Activated effector memory CD4-positive, alpha-beta T cell treated with Interleukin-2 at 50 U/mL for 16 hours (primary cell): ENCODE data around the gene PMM2.
A peak's percentile ranks its signal among the peaks of the same experiment; 100 is the strongest.

ENCODE experiments used
- DNase-seq: peaks from one replicate; pipeline ENCODE4 v3.0.0-alpha.2; 2020

The PMM2 gene

DNA sequence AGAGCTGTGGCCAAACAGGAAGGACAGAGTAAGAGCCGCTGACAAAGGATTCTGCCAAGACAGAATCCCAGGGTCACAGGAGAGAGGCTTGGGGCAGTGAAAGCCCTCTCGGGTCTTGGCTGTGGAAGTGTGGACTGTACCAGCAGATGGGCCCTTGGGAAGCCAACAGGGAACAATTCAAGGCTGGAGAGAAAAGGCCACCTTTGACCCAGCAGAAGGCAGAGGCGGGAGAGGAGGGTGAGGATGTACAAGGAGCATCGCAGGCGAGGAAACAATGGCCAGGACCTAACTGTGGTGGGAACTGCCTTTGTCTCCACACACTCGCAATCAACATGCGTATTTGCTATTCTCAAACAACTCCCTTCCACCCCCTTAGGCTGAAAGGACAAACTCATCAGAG lies 55.5 kb downstream of the PMM2 start:
- no peak for DNase-seq

DNA sequence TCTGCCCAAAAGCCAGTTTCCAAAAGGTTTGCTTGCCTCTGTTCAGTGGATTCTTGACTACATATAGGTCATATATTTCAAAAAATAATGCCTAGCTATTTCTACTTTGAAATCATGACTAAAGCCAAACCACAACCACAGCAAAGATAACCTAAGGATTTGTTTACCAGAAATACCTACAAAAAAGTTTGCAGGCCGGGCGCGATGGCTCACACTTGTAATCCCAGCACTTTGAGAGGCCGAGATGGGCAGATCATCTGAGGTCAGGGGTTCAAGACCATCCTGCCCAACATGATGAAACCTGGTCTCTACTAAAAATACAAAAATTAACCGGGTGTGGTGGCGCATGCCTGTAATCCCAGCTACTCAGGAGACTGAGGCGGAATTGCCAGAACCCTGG lies 56.0 kb downstream of the PMM2 start:
- DNase-seq, result no peak

DNA sequence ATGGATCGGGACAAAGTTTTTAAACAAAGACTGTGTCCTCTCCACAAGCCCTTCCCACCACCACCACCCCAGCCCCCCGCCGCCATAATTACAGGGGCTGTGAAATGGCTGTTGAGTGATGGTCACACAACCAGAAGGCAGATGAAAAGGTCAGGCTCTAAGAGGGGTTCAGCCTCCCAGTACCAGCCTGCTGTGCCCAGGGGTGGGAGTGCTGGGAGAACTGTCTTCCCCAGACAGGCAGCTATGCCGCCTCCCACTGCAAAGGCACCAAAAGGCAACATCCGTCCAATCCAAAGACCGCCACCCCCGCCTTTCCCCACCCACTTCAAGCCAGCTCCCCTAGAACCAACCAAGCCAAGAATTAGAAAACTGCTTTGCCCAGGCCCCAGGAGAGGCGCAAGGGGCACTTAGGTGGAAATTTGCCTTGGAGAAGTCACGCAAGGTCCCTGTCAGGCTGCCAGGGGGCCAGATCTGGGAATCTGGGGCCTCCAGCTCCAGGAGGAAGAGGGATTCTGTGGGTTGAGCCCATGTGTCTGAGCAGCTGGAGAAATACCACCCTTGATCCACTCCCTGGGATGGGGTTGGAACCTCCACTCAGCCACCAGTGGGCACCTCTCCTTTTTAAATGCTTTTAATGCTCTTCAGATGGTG lies 56.8 kb downstream of the PMM2 start:
- DNase-seq, result no peak

DNA sequence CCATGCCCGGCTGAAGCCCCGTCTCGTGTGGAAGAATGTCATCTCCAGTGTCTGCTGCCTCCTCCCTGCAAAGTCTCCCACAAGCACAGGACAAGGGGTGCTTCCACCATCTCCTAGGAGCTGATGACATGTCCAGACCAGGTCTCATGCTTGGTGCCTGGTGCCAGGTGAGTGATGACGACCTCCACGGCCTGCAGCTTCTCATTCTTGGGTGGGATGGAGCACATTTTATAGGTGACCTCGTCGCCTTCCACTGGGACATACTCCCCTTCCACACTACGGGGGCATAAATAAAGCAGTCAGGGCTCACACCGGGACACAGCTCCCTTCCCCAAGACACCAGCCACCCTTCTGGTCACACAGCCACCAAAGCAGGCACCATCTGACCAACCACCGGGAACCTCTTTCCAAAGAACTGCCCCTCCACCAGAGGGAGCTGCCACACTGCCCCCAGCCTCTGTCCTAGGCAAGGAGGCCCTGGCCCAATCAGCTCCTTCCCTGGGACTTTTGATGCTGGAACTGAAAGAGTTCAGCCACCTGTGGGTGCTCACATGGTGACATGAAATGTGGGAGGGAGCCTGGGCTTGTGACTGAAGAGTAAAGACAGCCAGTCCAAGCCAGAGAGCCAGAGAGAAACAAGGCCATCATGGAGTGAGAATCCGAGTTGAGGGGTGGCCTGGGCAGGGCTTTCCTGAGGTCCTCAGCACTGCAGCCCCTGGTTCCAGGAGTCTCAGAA lies 57.6 kb downstream of the PMM2 start:
- no peak for DNase-seq

DNA sequence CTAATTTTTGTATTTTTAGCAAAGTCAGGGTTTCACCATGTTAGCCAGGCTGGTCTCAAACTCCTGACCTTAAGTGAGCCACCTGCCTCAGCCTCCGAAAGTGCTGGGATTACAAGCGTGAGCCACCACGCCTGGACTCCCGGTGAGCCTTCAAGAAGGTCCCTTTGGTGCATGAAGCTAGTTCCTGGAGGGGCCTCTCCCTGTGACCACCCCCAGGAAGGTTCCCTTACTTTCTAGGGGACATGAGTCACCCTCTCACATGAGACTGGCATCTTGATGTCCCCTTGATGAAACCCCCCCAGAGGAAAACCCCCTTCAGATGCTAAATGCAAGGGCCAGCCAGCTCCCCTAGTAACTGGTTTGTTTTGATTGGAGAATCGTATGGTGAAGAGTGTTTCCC lies 58.3 kb downstream of the PMM2 start:
- no peak for DNase-seq

DNA sequence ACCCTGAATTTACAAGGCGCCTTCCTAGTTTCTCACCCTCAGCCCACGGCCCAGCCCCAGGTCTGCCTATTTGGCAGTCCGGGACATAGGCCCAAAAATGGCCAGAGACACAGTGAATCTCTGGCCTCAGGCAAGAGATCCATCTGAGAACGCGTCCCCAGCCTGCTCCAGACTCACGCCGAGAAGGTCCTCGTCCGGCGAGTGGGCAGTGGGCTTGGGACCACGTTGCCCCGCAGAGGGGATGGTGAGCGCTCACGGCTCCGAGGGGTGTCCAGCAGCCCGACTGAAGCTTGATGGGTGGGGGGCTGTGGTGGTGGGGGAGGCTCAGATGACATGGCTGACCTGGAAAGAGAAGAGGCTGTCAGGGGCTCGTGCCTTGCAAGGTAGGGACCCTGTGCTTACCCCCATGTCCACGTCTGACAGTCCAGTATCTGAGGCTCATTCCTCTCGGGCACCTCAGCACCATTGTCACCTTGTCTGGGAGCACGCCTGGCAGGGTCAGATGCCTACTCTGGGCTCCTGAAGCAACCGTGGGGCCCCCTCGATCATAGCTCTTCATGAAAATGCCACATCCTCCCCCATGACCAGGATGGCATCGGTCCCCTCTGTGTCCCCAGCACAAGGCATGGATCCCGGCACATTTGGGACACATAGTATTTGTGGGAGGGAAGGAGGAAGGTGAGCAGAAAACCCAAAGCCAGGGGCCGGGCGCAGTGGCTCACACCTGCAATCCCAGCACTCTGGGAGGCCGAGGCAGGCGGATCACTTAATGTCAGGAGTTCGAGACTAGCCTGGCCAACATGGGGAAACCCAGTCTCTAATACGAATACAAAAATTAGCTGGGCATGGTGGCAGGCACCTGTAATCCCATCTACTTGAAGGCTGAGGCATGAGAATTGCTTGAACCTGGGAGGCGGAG lies 61.6 kb downstream of the PMM2 start:
- no peak for DNase-seq

DNA sequence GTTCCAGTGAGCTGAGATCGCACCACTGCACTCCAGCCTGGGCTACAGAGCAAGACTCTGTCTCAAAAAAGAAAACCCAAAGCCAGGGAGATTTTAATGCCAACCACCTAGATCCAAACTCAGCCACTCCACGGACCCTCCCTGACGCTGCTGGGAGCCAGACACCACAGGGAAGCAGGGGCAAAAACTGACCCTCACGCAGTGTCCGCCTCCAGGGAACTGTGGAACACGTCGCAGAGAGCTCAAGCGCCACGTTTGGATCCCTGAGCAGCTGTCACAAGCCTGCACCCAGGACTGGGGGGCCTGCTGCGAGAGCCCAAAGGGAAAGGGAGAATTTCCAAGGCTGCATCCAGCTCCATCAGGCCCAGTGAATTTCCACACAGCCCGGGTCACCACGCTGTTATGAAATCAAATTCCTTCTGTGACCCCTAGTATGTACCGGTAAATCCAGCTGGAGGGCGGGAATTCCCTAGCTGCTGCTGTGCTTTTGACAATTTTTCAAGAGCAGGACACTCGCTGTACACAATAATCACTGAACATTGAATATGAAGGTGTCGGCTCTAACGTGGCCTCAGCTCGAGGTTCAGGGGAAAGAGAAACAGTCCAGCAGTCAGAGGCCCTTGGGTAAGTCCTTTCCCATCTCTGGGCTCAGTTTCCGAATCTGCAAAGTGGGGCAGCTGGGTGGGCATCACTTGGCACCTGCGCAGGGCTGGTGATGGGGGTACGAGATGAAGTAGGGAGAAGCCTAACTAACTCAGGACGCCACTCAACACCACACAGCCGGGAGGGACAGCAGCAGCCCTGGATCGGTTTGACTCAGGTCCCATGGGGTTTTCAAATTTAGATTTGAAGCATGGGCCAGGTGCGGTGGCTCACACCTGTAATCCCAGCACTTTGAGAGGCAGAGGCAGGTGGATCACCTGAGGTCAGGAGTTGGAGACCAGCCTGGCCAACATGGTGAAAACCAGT lies 62.6 kb downstream of the PMM2 start:
- no peak for DNase-seq

DNA sequence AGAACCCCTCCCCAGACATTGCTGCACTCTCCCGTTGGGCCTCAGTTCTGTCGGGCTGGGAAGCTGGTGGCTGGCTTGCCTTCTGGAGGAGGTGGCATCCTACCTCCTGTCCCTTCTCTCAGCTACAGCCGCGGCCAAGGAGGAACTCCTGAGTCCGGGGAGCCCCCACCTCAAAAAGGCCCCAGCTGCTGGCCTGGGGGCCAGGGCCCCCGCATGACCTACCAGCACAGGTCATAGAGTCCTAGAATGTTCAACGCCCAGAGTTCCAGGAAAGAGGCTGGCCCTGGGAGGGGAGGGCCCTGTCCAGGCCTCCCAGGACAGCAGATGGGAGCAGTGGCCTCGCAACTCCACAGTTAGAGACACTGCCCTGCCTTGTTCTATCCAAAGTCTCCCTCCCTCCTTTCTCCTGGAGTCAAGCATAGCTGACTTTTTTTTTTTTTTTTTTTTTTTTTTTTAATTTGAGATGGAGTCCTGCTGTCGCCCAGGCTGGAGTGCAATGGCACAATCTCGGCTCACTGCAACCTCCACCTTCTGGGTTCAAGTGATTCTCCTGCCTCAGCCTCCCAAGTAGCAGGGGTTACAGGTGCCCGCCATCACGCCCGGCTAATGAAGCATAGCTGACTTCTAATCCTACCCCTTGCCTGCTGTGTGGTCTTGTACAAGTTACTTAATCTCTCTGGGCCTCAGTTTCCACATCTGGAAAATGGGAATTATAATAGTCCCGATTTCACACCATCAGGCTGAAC lies 64.1 kb downstream of the PMM2 start:
- DNase-seq, result no peak

DNA sequence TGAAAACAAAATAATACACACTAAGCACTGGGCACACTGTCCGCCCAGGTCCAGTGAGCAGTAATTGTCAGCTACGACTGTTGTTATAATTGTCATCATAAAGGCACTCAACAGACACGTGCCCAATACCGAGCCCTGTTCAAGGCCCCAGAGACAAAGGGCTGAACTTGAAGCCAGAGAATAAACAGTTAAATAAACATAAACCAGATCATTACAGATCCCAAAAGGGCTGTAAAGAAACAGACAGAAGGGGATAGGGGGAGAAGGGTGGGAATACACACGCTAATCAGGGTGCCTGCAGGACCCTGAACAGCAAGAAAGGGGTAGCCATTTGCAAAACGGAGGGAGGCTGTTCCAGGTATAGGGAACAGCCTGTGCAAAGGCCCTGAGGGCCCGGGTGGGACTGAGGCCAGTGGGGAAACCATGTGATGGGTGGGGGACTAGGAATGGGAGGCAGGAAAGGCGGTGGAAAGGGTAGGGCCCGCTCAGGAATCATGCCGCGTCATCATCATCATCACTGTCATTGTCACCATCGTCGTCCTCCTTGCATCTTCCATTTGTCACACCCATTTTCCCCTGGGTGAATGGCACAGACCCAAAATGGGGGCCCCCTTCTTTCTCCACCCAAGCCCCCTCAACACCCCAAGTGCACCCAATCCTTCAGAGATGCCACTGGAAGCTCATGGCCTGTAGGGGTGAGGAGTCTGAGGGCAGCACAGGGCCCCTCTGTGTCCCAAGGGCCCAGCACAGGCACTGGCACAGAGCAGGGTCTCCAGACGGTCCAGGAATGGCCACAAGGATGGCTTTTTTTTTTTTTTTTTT lies 64.9 kb downstream of the PMM2 start:
- DNase-seq, result no peak

DNA sequence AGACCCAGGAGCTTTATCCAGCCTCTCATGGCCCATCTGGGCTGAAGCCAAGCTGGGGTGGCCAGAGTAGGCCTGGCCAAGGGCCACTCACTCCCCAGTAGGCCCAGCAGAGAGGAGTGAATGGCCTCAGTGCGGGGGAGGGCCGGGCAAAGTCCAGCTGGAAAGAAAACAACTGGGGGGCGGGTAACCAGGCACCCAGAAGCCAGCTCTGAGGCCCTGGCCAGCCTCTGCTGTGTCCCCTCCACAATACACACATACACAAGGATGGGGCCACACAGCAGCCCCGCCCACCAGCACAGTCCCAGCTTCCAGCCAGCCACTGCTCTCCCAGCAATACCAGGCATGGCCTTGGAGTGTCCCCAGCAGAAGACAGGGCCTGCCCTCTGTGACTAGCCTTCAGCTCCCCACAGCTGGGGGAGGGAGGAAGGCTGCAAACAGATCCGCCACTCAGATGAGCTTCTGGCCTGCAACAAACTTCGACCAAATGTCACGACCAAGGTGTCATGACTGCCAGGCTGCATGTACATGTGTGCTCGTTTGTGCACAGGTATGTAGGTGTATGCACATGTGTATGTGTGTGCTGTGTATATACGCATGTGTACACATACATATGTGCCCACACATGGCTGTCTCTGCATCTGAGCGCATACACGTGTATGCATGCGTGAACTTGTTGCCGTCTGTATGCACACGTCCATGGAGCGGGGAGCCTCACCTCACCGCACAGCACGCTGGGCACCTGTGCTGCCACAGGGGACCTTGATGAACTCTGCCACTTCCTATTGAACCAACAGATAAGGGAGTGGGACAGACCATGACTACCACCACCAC lies 66.2 kb downstream of the PMM2 start:
- no peak for DNase-seq

DNA sequence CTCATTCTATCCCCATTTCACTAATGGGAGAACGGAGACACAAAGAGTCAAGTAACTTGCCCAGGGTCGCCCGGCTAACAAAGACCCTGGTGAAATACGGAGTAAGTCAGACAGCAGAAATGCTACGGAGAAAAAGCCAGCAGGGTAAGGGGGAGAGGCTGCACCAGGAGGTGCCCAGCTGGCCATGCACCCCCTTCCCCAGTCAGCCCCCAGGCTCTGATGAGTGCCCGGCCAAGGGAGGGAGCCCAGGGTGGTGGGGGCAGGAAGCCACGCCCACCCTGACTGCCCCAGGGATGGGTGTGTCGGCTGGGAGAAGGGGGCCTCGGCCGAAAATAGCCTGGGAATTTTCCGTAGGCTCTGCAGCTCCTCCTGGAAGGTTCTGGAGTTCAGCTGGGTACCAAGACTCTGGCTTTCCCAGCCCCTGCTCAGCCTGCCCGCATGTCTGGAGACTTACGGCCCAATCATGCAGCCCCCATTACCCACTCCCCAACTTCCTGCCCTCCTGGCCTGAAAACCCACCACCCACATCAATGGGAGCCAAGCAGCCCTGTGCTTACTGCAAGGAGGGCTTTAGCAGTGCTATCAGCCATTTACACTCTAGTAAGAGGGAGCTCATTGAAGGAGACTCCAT lies 67.0 kb downstream of the PMM2 start:
- no peak for DNase-seq

DNA sequence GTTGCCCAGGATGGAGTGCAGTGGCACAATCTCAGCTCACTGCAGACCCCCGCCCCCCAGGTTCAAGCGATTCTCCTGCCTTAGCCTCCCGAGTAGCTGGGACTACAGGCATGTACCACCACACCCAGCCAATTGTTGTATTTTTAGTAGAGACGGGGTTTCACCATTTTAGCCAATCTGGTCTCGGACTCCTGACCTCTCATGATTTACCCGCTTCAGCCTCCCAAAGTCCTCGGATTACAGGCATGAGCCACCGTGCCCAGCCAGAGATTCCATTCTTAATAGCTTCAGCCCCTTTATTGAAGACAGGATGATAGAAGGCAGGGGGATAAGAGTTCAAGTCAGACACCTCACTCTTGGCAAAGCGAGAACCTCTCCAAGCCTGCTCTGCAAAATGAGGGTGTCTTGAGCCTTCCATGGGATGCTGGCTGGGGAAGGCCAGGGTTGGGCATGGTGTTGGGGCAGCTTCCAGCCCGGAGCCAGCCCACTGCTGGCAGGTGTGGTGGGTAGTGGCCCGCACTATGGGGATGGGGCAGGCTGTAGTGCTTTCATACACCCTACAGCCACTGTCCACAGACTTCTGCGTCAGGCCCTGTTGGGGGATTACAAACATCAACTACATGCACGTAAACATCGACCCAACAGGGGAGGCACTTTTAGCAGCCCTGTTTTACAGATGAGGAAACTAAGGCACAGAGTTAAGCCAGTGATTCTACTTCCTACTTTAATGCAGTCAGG lies 67.7 kb downstream of the PMM2 start:
- no peak for DNase-seq

DNA sequence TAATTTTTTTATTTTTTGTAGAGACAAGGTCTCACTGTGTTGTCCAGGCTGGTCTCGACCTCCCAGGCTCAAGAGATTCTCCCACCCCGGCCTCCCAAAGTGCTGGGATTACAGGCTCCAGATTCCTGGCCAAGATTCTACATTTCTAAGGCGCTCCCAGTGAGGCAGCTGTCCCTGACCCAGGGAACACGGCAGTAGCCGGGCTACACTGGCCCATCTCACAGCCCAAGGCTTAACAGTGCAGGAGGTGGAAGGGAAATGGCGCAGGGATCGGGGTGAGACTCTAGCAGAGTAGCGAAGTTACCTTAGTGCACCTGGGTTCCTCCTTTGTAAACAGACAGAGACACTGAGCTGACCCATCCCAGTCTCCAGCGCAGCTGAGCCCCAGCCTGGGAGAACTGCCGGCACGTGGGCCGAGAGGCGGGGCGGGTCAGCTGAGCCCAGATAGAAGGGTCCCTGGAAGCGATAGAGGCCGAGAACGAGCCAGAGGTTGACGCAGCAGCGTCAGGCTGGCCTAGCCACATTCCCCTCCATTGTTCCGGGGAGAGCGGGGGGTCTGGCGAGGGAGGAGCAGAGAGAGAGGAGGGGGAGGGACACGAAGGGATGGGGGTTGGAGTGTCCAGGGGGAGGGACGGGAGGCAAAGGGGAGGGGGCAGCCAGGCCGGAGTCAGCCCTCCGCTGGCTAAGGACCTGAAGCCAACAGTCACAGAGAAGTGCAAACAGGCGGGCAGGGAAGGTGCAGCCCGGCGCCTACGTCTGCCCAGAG lies 68.7 kb downstream of the PMM2 start:
- DNase-seq, result no peak

DNA sequence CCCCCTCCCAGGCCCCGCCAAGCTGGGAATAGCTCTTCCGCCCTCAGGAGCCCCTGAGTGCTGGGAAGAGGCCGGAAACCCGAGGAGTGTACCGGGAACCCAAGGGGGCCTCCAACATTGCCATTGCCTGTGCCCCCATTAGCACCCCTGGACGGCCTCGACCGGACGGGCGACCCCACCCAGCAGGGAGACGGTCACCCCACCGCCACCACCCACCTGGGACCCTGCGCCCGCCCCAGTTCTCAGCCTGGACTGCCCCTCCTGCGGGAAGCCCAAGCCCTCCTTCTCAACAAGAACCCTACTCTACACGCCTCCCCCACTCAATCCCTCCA lies 69.2 kb downstream of the PMM2 start:
- no peak for DNase-seq

DNA sequence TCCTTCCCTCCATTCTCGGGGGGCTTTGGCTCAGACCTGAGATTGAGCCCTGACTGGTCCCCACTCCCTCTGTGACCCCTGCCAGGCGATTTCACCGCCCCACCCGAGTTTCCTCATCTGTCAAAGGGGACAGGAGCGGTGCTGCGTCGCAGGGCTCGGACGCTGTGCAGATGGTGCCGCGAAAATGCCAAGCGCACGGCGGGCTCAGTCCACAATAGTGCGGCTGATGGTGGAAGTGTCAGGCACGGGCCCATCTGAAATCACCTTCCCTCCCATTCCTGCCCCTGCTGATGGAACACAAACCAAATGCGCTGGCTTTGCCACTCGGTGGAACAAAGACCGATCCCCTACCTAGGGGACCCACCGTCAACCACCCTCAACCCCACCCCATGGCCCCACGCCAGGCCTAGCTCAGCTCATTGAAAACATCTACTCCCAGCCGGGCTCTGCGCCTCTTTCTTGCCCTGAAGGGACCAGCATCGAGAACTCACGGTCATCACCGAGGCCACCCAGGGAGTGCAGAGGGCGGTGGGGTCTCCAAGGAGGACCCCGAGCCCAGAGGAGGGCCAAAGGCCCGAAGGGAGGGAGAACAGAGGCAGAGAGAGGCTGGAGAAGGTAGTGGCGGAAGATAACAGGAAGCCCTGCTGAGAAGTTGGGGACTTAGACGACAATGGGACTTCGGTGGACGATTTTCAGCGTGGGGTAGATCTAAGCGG lies 69.7 kb downstream of the PMM2 start:
- DNase-seq, result no peak

DNA sequence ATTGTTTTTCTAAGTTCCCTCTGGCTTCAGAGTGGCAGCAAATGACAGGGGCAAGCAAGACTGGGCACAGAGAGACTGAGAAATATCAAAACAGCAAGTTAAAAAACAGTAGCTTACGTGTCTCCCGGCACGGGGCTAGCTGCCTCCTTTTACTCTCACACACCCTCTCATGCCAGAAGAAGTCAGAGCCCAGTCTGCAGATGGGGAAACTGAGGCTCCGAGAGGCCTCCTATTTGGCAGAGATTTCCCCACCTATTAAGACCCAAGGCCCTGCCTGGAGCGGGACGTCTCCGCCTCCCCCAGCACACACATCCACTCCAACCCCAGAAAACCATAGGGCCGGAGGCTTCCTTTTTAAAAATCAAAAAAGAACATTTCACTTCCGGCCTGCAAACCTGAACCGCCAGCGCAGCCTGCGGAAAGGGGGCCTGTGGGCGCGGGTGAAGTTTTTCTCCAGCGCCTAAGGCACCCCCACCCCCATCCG lies 70.3 kb downstream of the PMM2 start:
- DNase-seq, result peak; percentile 62
